ACC112 (cell line): Measurements from ENCODE around the gene DOCK4.

Experiments used
- H2AFZ ChIP-seq: fragments of 200-600 bp; sonication (generic); one replicate; pipeline ENCODE4 v1.6.0; 2017; ENCODE audit warnings: antibody characterized with exemption, low read length; ENCODE audit not compliant: unreplicated experiment
- H3K27ac ChIP-seq: fragments of 200-600 bp; sonication (generic); 2 replicates; pipeline ENCODE4 v1.5.1; 2014; ENCODE audit warnings: low read depth, mild to moderate bottlenecking, antibody characterized with exemption, low read length, moderate library complexity
- H3K27me3 ChIP-seq: fragments of 200-600 bp; sonication (generic); 2 replicates; pipeline ENCODE4 v1.6.1; 2014; ENCODE audit warnings: mild to moderate bottlenecking, antibody characterized with exemption, low read length, moderate library complexity, mixed read lengths; ENCODE audit not compliant: insufficient read depth
- H3K36me3 ChIP-seq: fragments of 200-600 bp; sonication (generic); 2 replicates; pipeline ENCODE4 v1.6.1; 2016; ENCODE audit warnings: mild to moderate bottlenecking, antibody characterized with exemption, low read length, moderate library complexity, mixed read lengths; ENCODE audit not compliant: insufficient read depth
- H3K4me1 ChIP-seq: fragments of 200-600 bp; sonication (generic); one replicate; pipeline ENCODE4 v1.6.1; 2016; ENCODE audit warnings: low read length, mixed read lengths; ENCODE audit not compliant: insufficient read depth, unreplicated experiment, control insufficient read depth
- H3K4me3 ChIP-seq: fragments of 200-600 bp; sonication (generic); 2 replicates; pipeline ENCODE4 v1.5.1; 2014; ENCODE audit warnings: mild to moderate bottlenecking, low read depth, low read length
- H3K79me2 ChIP-seq: fragments of 200-600 bp; sonication (generic); one replicate; pipeline ENCODE4 v1.6.0; 2016; ENCODE audit warnings: low read length; ENCODE audit not compliant: control insufficient read depth, unreplicated experiment, insufficient read depth

The DOCK4 gene

GRCh38 chr7:112121318-112121717 lies 84.9 kb downstream of the DOCK4 start:
- no peak overlapping the region for H3K27ac ChIP-seq
- H2AFZ ChIP-seq, result no peak overlapping the region
- no peaks in the 10 kb centered on the region for H3K36me3 ChIP-seq
- no peak overlapping the region for H3K4me3 ChIP-seq
- no peaks in the 10 kb centered on the region for H3K79me2 ChIP-seq
- no peaks in the 10 kb centered on the region for H3K4me1 ChIP-seq
- no peaks in the 10 kb centered on the region for H3K27me3 ChIP-seq

- Histone ChIP-seq H3K27ac (no peak overlapping the region), H3K4me1 (no peaks in the 10 kb centered on the region), H2AFZ (no peak overlapping the region), H3K79me2 (no peaks in the 10 kb centered on the region), H3K36me3 (no peaks in the 10 kb centered on the region), H3K4me3 (no peak overlapping the region), H3K27me3 (no peaks in the 10 kb centered on the region)
These were observed 85.4 kb downstream of the DOCK4 start for GRCh38 chr7:112120696-112121217.

- no peaks in the 10 kb centered on the region for H3K36me3 ChIP-seq
- H3K4me3 ChIP-seq, result no peak overlapping the region
- no peak overlapping the region for H3K27ac ChIP-seq
- no peaks in the 10 kb centered on the region for H3K27me3 ChIP-seq
- H3K79me2 ChIP-seq, result no peaks in the 10 kb centered on the region
- H2AFZ ChIP-seq, result no peak overlapping the region
- no peaks in the 10 kb centered on the region for H3K4me1 ChIP-seq
These were observed 87.3 kb downstream of the DOCK4 start for GRCh38 chr7:112118581-112119566.

GRCh38 chr7:112116894-112117293 lies 89.3 kb downstream of the DOCK4 start:
- H3K27ac ChIP-seq, result no peak overlapping the region

GRCh38 chr7:112116358-112116757 lies 89.8 kb downstream of the DOCK4 start:
- H3K27ac ChIP-seq, result no peak overlapping the region
- no peaks in the 10 kb centered on the region for H3K4me1 ChIP-seq
- H3K79me2 ChIP-seq, result no peaks in the 10 kb centered on the region

More at GRCh38 chr7:112116894-112117293, 89.3 kb downstream of the DOCK4 start:
- H3K79me2 ChIP-seq, result no peaks in the 10 kb centered on the region
- H2AFZ ChIP-seq, result no peak overlapping the region
- H3K36me3 ChIP-seq, result no peaks in the 10 kb centered on the region
- no peak overlapping the region for H3K4me3 ChIP-seq
- no peaks in the 10 kb centered on the region for H3K4me1 ChIP-seq
- H3K27me3 ChIP-seq, result no peaks in the 10 kb centered on the region

GRCh38 chr7:112115880-112116279 lies 90.3 kb downstream of the DOCK4 start:
- Histone ChIP-seq H2AFZ (no peak overlapping the region), H3K27me3 (no peaks in the 10 kb centered on the region), H3K27ac (no peak overlapping the region), H3K4me1 (no peaks in the 10 kb centered on the region), H3K4me3 (no peak overlapping the region), H3K79me2 (no peaks in the 10 kb centered on the region), H3K36me3 (no peaks in the 10 kb centered on the region)

More at GRCh38 chr7:112116358-112116757, 89.8 kb downstream of the DOCK4 start:
- Histone ChIP-seq H3K4me3 (no peak overlapping the region), H2AFZ (no peak overlapping the region), H3K36me3 (no peaks in the 10 kb centered on the region), H3K27me3 (no peaks in the 10 kb centered on the region)

GRCh38 chr7:112113913-112114575 lies 92.2 kb downstream of the DOCK4 start:
- H3K27ac ChIP-seq, result no peak overlapping the region
- H3K36me3 ChIP-seq, result no peaks in the 10 kb centered on the region
- H2AFZ ChIP-seq, result no peak overlapping the region
- H3K4me3 ChIP-seq, result no peak overlapping the region
- H3K79me2 ChIP-seq, result no peaks in the 10 kb centered on the region
- no peaks in the 10 kb centered on the region for H3K4me1 ChIP-seq
- H3K27me3 ChIP-seq, result no peaks in the 10 kb centered on the region

- Histone ChIP-seq H3K27me3 (no peaks in the 10 kb centered on the region), H3K36me3 (no peaks in the 10 kb centered on the region), H3K4me1 (no peaks in the 10 kb centered on the region), H3K27ac (peak overlapping the region; percentile 41; the same call in 1 of the 2 replicates), H3K79me2 (no peaks in the 10 kb centered on the region), H2AFZ (no peak overlapping the region), H3K4me3 (no peak overlapping the region)
These were observed 93.4 kb downstream of the DOCK4 start for GRCh38 chr7:112112822-112113255.

- Histone ChIP-seq H3K27ac (no peak overlapping the region), H3K4me1 (no peaks in the 10 kb centered on the region), H3K27me3 (no peaks in the 10 kb centered on the region), H3K79me2 (no peaks in the 10 kb centered on the region), H3K36me3 (no peaks in the 10 kb centered on the region), H2AFZ (no peak overlapping the region), H3K4me3 (no peak overlapping the region)
These were observed 95.5 kb downstream of the DOCK4 start for GRCh38 chr7:112110651-112111050.

GRCh38 chr7:112110175-112110574 lies 96.0 kb downstream of the DOCK4 start:
- H3K27ac ChIP-seq, result no peak overlapping the region
- no peaks in the 10 kb centered on the region for H3K27me3 ChIP-seq
- no peaks in the 10 kb centered on the region for H3K4me1 ChIP-seq
- no peak overlapping the region for H3K4me3 ChIP-seq
- H3K36me3 ChIP-seq, result no peaks in the 10 kb centered on the region
- no peaks in the 10 kb centered on the region for H3K79me2 ChIP-seq
- no peak overlapping the region for H2AFZ ChIP-seq
